GM19043 (cell line): Measurements from ENCODE around the gene TSC22D4.
"Not testable (repeated sequence)": the region's sequence is repeated elsewhere in the genome, so short reads cannot be mapped to it uniquely, and the experiment has no call there.

ENCODE experiments used
- ATAC-seq: cut with Tn5 transposase; IDR thresholded peaks from one replicate; pipeline ENCODE4 v1.9.1; 2021; ENCODE audit warnings: low read depth; ENCODE audit not compliant: unreplicated experiment

TSC22D4 gene

DNA sequence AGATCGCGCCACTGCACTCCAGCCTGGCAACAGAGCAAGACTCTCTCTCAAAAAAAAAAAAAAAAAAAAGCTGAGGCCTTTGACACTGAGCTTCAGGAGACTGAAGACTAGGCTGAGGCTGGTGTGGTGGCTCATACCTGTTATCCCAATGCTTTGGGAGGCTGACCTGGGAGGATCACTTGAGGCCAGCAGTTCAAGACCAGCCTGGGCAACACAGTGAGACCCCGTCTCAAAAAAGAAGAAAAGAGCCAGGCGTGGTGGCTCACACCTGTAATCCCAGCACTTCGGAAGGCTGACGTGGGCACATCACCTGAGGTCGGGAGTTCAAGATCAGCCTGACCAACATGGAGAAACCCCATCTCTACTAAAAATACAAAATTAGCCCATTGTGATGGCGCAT, 31.7 kb downstream of the TSC22D4 start:
- ATAC-seq, result not testable (repeated sequence)

- no peak for ATAC-seq
Observed at GRCh38 chr7:100446040-100446439, 33.0 kb downstream of the TSC22D4 start.

DNA sequence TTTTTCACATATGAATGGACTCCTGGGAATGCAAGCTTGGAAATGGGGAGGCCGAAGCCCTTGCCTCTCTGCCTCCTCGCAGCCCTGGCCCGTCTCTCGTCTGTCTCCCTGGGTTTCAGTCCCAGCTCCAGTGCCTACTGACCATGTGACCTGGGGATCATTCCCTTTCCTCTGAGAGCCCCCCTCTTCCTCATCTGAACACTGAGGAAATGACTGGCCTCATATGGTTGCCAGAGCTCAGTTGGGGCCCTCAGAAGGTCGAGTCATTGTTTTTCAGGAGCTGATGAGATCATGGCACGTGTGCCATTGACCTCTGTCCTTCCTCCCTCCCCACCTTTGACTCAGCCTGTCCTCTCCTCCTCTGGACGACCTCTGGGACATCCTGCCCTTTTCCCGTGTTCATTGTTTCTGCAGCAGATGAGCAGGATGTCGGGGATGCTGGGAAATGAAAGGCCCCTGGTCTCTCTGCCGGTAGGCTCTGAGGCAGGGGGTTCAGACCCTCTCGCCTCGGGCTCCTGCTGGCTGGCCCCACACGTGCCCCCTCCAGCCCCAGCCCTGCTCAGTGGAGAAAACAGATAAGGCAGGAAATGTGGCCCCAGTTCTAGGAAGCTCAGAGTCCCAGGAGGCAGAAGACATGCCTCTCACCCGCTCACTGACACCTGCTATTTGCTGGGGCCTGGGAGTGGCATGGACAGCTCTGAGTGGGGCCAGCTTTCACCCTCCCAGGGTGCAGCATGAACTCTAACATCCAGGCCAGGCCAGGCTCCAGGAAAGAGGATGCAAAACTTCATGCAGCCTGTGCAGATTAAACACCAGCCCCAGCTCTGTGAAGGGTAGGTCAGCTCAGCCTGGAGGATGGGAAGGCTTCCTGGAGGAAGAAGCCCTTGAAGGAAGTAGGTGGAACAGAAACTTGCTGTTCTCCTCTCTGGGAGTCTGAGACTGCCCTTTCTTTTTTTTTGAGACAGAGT, 34.4 kb downstream of the TSC22D4 start:
- ATAC-seq, result no peak

GRCh38 chr7:100443096-100443840, 35.7 kb downstream of the TSC22D4 start:
- no peak for ATAC-seq

GRCh38 chr7:100441641-100442535, 37.1 kb downstream of the TSC22D4 start:
- no peak for ATAC-seq

DNA sequence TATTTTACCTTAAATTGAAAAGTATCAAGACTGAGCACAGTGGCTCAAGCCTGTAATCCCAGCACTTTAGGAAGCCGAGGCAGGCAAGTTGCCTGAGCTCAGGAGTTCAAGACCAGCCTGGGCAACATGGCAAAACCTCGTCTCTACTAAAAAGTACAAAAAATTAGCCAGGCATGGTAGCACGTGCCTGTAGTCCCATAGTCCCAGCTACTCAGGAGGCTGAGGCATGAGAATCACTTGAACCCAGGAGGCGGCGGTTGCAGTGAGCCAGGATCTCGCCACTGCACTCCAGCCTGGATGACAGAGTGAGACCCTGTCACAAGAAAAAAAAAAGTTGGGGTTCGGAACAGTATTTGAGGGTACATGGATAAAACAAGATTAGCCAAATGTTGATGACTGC, 39.8 kb downstream of the TSC22D4 start:
- ATAC-seq, result not testable (repeated sequence)

DNA sequence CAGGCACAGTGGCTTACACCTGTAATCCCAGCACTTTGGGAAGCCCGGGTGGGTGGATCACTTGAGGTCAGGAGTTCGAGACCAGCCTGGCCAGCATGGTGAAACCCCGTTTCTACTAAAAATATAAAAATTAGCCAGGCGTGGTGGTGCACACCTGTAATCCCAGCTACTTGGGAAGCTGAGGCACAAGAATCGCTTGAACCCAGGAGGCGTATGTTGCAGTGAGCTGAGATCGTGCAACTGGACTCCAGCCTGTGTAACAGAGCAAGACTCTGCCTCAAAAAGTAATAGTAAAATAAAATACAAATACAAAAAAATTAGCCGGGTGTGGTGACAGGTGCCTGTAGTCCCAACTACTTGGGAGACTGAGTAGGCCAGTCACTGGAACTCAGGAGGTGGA, 40.3 kb downstream of the TSC22D4 start:
- ATAC-seq, result not testable (repeated sequence)

DNA sequence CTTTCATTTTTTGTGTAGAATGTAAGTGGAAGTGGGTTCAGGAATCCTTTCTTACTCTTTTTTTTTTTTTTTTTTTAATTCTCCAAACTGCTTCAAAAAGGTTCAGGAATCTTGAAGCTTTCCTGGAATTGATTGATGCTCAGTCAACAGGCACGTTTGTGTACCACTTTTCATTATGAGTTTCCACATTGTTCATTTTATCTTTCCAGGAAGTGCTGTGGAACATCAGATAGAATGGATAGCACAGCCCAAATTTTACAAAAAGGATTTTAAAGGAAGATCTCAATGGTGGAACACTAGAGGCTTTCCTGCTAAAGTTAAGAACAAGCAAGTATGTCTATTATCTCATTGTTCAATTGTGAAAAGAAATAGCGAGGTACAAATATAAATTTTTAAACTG, 40.8 kb downstream of the TSC22D4 start:
- ATAC-seq, result no peak

- ATAC-seq, result no peak
Observed at GRCh38 chr7:100437150-100438100, 41.6 kb downstream of the TSC22D4 start.

DNA sequence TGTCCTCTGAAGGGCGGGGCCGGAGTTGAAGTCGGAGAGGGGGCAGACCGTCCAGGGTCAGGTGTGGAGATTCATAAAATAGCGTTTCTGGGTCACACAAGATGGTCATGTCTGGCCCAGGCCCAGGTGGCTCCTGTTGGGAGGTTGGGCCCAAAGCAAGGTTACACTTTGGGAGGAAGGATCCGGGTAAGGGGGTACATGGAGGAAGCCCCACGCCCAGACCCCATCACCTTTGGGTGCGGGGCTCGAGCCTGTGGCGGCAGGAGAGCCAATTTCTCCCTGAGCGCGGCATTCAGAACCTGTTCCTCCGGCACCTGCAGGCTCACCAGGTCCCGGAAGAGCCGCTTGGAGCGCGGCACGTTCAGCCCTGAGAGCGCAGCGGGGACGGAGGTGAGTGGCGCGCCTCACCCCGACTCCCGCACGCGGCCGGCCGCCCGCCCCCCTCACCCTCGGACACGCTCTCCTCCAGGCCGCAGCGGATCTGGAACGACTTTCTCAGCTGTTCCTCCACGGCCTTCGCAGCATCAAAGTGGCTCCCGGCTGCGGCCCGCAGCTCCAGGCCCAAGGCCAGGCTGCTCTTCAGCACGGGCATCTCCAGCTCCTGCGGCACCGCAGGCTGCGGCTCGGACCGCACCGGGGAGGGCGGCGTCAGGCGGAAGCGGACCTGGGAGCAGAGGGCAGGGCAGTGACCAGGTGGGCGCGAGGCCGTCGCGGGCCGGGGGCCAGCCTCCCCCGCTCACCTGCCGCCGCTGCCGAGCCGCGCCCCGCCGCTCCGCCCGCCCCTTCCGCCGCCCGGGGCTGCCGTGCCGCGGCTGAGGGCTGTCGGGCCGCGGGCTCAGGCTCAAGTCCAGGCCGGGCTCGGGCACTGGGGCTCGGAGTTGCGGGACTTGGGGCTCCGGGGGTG, 43.4 kb downstream of the TSC22D4 start:
- no peak for ATAC-seq

GRCh38 chr7:100434297-100435144, 44.5 kb downstream of the TSC22D4 start:
- no peak for ATAC-seq

GRCh38 chr7:100433592-100434296, 45.3 kb downstream of the TSC22D4 start:
- ATAC-seq, result no peak

DNA sequence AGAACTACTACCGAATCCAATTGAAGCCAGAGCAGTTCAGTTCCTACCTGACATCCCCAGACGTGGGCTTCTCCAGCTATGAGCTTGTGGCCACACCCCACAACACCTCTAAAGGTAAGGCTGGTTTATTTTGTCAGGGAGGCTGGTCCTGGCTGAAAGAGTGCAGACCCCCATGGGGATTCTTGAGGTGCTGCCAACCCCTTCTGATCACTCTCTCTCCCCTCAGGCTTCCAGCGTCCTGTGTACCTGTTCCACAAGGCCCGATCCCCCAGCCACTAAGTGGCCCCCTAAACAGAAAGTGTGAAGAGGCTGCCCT, 45.8 kb downstream of the TSC22D4 start:
- no peak for ATAC-seq

- no peak for ATAC-seq
Observed at GRCh38 chr7:100432621-100433275, 46.3 kb downstream of the TSC22D4 start.

DNA sequence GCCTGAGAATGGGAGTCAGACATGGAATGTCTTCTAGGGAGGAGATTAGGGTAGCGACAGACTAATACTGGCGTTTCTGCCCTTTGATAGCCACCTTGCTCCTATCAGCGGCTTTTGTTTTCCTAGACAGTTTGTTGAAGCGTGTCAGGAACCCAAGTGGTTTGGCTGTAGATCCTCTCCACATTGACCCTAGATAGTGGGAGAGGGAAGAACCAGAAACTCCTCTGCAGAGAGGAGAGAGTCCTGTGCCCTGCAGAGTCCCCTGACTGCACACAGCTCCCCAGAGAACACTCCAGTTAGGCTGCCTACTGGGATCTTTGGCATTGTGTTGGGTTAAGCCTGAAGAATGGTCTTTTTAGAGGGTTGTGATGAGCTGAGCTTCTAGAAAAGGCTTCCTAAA, 47.0 kb downstream of the TSC22D4 start:
- ATAC-seq, result no peak

GRCh38 chr7:100431286-100431735, 47.7 kb downstream of the TSC22D4 start:
- no peak for ATAC-seq
